Measurements from ENCODE around the gene IFNGR2. TPM values are rescaled to one million over a fixed set of nuclear protein-coding genes. Genes with fewer than 3 reads are reported as not detected.
"Not testable (repeated sequence)": the region's sequence is repeated elsewhere in the genome, so short reads cannot be mapped to it uniquely, and the experiment has no call there.

The IFNGR2 gene
- total and polyA plus RNA-seq, 2 donors (not counting 1 experiment from before 2014, with no cell fraction given) = 50.7 to 57.6 TPM

DNA sequence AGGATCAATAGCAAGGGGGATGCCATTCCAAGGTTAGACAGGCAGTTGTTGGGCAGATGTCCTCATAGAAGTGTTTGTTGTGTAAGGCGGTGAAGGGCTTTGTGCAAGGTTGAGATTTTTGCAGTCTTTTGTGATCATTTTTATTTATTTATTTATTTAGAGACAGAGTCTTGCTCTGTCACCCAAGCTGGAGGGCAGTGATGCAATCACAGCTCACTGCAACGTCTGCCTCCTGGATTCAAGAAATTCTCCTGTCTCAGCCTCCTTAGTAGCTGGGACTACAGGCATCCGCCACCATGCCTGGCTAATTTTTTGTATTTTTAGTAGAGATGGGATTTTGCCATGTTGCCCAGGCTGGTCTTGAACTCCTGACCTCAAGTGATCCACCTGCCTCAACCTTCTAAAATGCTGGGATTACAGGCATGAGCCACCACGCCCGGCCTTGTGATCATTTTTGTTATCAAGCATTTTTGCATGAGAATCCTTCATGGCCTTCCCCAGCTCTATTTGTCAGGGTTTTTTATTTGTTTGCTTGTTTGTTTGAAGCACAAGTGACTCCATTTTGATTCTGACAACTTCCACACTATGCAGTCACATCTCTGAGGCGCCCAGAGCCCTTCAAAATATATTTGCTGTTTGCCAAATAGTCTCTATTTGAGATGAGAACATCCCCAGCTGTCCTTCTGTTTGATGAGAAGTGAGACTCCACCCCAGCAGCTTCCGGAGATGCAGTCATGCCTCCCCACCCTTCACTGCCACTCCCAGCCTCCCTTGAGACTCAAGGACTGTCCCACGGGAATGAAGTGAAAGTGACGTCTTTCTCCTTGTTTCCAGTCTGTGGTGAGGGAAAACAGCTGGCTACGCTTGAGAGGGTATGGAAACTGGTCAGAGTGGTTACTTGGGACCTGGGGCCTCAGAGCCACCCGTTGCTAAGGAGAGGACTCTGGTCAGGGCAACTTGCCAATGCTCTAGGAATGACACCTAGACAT is 38.6 kb downstream of the IFNGR2 start:
- Histone ChIP-seq H3K4me2 (ENCODE audit: extremely low read depth, insufficient read depth, low read length) (no peak overlapping the region), H3K9ac (ENCODE audit: insufficient read depth, low read length) (no peak overlapping the region), H2AFZ (ENCODE audit: low read length) (no peak overlapping the region), H3K36me3 (ENCODE audit: control insufficient read depth, insufficient read depth, low read length) (peaks cover 2% of the 10 kb centered on the region), H3K9me3 (ENCODE audit: control insufficient read depth, insufficient read depth, low read depth, low read length) (no peaks in the 10 kb centered on the region), H3K79me2 (ENCODE audit: control insufficient read depth, insufficient read depth, low read length) (no peaks in the 10 kb centered on the region), H3K27me3 (ENCODE audit: control insufficient read depth, insufficient read depth, low read length) (no peaks in the 10 kb centered on the region), H3K4me3 (replicated peaks in 1 of 4; ENCODE audit: control extremely low read depth in 1 of 4, insufficient read depth in 1 of 4, low read depth in 3 of 4, low read length in 4 of 4) (no peak overlapping the region), H3K27ac (ENCODE audit: insufficient read depth, low read length) (peak overlapping the region; percentile 26), H4K20me1 (ENCODE audit: control insufficient read depth, extremely low read depth, insufficient read depth, low read length) (no peaks in the 10 kb centered on the region), H3K4me1 (ENCODE audit: control insufficient read depth, extremely low read depth, insufficient read depth, low read length) (no peaks in the 10 kb centered on the region)
- TF ChIP-seq, protein P1, sequence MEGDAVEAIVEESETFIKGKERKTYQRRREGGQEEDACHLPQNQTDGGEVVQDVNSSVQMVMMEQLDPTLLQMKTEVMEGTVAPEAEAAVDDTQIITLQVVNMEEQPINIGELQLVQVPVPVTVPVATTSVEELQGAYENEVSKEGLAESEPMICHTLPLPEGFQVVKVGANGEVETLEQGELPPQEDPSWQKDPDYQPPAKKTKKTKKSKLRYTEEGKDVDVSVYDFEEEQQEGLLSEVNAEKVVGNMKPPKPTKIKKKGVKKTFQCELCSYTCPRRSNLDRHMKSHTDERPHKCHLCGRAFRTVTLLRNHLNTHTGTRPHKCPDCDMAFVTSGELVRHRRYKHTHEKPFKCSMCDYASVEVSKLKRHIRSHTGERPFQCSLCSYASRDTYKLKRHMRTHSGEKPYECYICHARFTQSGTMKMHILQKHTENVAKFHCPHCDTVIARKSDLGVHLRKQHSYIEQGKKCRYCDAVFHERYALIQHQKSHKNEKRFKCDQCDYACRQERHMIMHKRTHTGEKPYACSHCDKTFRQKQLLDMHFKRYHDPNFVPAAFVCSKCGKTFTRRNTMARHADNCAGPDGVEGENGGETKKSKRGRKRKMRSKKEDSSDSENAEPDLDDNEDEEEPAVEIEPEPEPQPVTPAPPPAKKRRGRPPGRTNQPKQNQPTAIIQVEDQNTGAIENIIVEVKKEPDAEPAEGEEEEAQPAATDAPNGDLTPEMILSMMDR (conservative IDR thresholded peaks at IDR 0.05 in 1 of 2, IDR thresholded peaks at IDR 0.05 in 1 of 2; ENCODE audit: low read depth in 1 of 2, low read length in 2 of 2) = no peak
- no peak for TF ChIP-seq EZH2 (IDR thresholded peaks at IDR 0.05; ENCODE audit: low read length, missing control alignments)
- peak; percentile 74 to 94 for DNase-seq (ENCODE audit: low read depth in 2 of 2)

DNA sequence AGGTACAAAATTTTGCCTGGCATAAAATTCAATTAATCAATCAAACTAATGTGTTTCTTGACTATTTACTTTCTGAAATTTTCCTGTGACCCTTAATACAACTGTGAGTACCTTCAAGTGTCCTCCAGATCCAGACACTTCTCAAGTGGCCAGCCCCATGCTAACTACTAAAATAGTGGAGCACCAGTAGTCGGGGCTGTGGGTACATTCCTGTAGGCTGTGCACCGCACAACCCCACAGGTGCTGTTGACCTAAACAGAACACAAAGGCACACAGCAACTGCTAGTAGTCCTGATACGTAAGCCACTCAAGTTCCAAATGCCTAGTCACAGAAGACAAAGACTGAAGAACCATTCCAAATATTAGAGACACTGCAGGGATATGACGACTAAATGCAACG is 40.0 kb downstream of the IFNGR2 start:
- no peaks in the 10 kb centered on the region for H4K20me1 ChIP-seq (ENCODE audit: control insufficient read depth, extremely low read depth, insufficient read depth, low read length)
- H3K9me3 ChIP-seq (ENCODE audit: control insufficient read depth, insufficient read depth, low read depth, low read length) = no peaks in the 10 kb centered on the region
- DNase-seq (ENCODE audit: low read depth in 2 of 2) = no peak
- no peak overlapping the region for H2AFZ ChIP-seq (ENCODE audit: low read length)
- H3K4me1 ChIP-seq (ENCODE audit: control insufficient read depth, extremely low read depth, insufficient read depth, low read length) = no peaks in the 10 kb centered on the region
- no peaks in the 10 kb centered on the region for H3K27me3 ChIP-seq (ENCODE audit: control insufficient read depth, insufficient read depth, low read length)
- no peak overlapping the region for H3K27ac ChIP-seq (ENCODE audit: insufficient read depth, low read length)
- no peak overlapping the region for H3K4me2 ChIP-seq (ENCODE audit: extremely low read depth, insufficient read depth, low read length)
- H3K36me3 ChIP-seq (ENCODE audit: control insufficient read depth, insufficient read depth, low read length) = peaks cover 1% of the 10 kb centered on the region
- TF ChIP-seq, protein P1 (conservative IDR thresholded peaks at IDR 0.05 in 1 of 2, IDR thresholded peaks at IDR 0.05 in 1 of 2; ENCODE audit: low read depth in 1 of 2, low read length in 2 of 2) = no peak
- TF ChIP-seq EZH2 (IDR thresholded peaks at IDR 0.05; ENCODE audit: low read length, missing control alignments) = no peak
- H3K4me3 ChIP-seq (replicated peaks in 1 of 4; ENCODE audit: control extremely low read depth in 1 of 4, insufficient read depth in 1 of 4, low read depth in 3 of 4, low read length in 4 of 4) = no peak overlapping the region
- H3K79me2 ChIP-seq (ENCODE audit: control insufficient read depth, insufficient read depth, low read length) = no peaks in the 10 kb centered on the region
- no peak overlapping the region for H3K9ac ChIP-seq (ENCODE audit: insufficient read depth, low read length)

DNA sequence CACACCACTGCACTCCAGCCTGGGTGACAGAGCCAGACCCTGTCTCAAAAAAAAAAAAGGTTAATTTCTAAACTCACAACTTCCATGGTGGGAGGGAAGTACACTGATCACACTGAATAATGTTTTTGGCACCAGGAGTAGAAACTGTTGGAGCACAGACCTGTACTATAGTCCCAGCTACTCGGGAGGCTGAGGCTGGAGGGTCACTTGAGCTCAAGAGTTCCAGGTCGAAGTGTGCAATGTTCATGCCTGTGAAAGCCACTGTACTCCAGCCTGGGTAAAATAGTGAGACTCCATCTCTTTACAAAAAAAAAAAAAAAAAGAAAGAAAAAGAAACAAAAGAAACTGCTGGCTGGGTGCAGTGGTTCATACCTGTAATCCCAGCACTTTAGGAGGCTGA is 41.3 kb downstream of the IFNGR2 start:
- Histone ChIP-seq H3K4me1 (ENCODE audit: control insufficient read depth, extremely low read depth, insufficient read depth, low read length) (no peaks in the 10 kb centered on the region), H4K20me1 (ENCODE audit: control insufficient read depth, extremely low read depth, insufficient read depth, low read length) (no peaks in the 10 kb centered on the region), H3K27me3 (ENCODE audit: control insufficient read depth, insufficient read depth, low read length) (no peaks in the 10 kb centered on the region), H3K27ac (ENCODE audit: insufficient read depth, low read length) (no peak overlapping the region), H3K79me2 (ENCODE audit: control insufficient read depth, insufficient read depth, low read length) (no peaks in the 10 kb centered on the region), H3K4me2 (ENCODE audit: extremely low read depth, insufficient read depth, low read length) (no peak overlapping the region), H3K4me3 (replicated peaks in 1 of 4; ENCODE audit: control extremely low read depth in 1 of 4, insufficient read depth in 1 of 4, low read depth in 3 of 4, low read length in 4 of 4) (no peak overlapping the region), H3K36me3 (ENCODE audit: control insufficient read depth, insufficient read depth, low read length) (peaks cover 1% of the 10 kb centered on the region), H3K9me3 (ENCODE audit: control insufficient read depth, insufficient read depth, low read depth, low read length) (no peaks in the 10 kb centered on the region), H3K9ac (ENCODE audit: insufficient read depth, low read length) (no peak overlapping the region), H2AFZ (ENCODE audit: low read length) (no peak overlapping the region)
- no peak for TF ChIP-seq EZH2 (IDR thresholded peaks at IDR 0.05; ENCODE audit: low read length, missing control alignments)
- no peak for DNase-seq (ENCODE audit: low read depth in 2 of 2)

DNA sequence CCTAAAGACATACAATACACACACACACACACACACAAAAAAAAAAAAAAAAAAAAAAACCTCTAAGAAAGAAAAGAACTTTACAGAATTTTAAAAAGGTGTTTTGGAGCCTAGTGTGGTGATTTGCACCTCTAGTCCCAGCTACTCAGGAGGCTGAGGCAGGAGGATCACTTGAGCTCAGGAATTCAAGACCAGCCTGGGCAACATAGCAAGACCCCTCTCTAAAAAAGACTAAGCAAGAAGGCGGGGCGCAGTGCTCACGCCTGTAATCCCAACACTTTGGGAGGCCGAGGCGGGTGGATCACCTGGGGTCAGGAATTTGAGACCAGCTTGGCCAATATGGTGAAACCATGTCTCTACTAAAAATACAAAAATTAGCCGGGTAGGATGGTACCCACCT is 43.4 kb downstream of the IFNGR2 start:
- H3K79me2 ChIP-seq (ENCODE audit: control insufficient read depth, insufficient read depth, low read length); DNase-seq (ENCODE audit: low read depth in 2 of 2); H3K27ac ChIP-seq (ENCODE audit: insufficient read depth, low read length); H3K4me2 ChIP-seq (ENCODE audit: extremely low read depth, insufficient read depth, low read length); H4K20me1 ChIP-seq (ENCODE audit: control insufficient read depth, extremely low read depth, insufficient read depth, low read length); H3K4me3 ChIP-seq (replicated peaks in 1 of 4; ENCODE audit: control extremely low read depth in 1 of 4, insufficient read depth in 1 of 4, low read depth in 3 of 4, low read length in 4 of 4); H2AFZ ChIP-seq (ENCODE audit: low read length); H3K36me3 ChIP-seq (ENCODE audit: control insufficient read depth, insufficient read depth, low read length); H3K9me3 ChIP-seq (ENCODE audit: control insufficient read depth, insufficient read depth, low read depth, low read length); H3K27me3 ChIP-seq (ENCODE audit: control insufficient read depth, insufficient read depth, low read length); H3K9ac ChIP-seq (ENCODE audit: insufficient read depth, low read length); H3K4me1 ChIP-seq (ENCODE audit: control insufficient read depth, extremely low read depth, insufficient read depth, low read length): not testable (repeated sequence)
